Eye (tissue), 1 donor: Measurements from ENCODE around the gene RNPEPL1.

ENCODE experiments used
- DNase-seq: peaks from one replicate; pipeline ENCODE4 v3.0.0-alpha.2; 2015

RNPEPL1 gene

GRCh38 chr2:240577281-240578109, 9.2 kb downstream of the RNPEPL1 start:
- no peak for DNase-seq

GRCh38 chr2:240578110-240578450, 9.8 kb downstream of the RNPEPL1 start:
- DNase-seq = no peak

GRCh38 chr2:240578488-240578887, 10.2 kb downstream of the RNPEPL1 start:
- no peak for DNase-seq

GRCh38 chr2:240579071-240579762, 10.9 kb downstream of the RNPEPL1 start:
- no peak for DNase-seq

GRCh38 chr2:240579771-240580614, 11.7 kb downstream of the RNPEPL1 start:
- no peak for DNase-seq

- no peak for DNase-seq
Observed at GRCh38 chr2:240581811-240582210, 13.5 kb downstream of the RNPEPL1 start.

GRCh38 chr2:240582781-240583180, 14.5 kb downstream of the RNPEPL1 start:
- DNase-seq = no peak

GRCh38 chr2:240583774-240584173, 15.5 kb downstream of the RNPEPL1 start:
- DNase-seq = no peak

- no peak for DNase-seq
Observed at GRCh38 chr2:240584486-240585031, 16.3 kb downstream of the RNPEPL1 start.

- no peak for DNase-seq
Observed at GRCh38 chr2:240585101-240585500, 16.8 kb downstream of the RNPEPL1 start.

GRCh38 chr2:240585681-240586197, 17.5 kb downstream of the RNPEPL1 start:
- DNase-seq = no peak

GRCh38 chr2:240586198-240586918, 18.1 kb downstream of the RNPEPL1 start, which contains the start of gene CAPN10:
Gene CAPN10 (plus strand): TSS chr2:240586734. CDS start chr2:240586912, 178 bp downstream.
- peak; percentile 98 for DNase-seq

- DNase-seq = peak; percentile 55
Observed at GRCh38 chr2:240586919-240587800, 18.9 kb downstream of the RNPEPL1 start.

- no peak for DNase-seq
Observed at GRCh38 chr2:240588006-240588655, 19.8 kb downstream of the RNPEPL1 start.

- DNase-seq = no peak
Observed at GRCh38 chr2:240588669-240589068, 20.4 kb downstream of the RNPEPL1 start.

- DNase-seq = no peak
Observed at GRCh38 chr2:240589375-240589774, 21.1 kb downstream of the RNPEPL1 start.

- no peak for DNase-seq
Observed at GRCh38 chr2:240589850-240590525, 21.7 kb downstream of the RNPEPL1 start.

GRCh38 chr2:240590681-240591111, 22.4 kb downstream of the RNPEPL1 start:
- no peak for DNase-seq

- DNase-seq = no peak
Observed at GRCh38 chr2:240591226-240591625, 22.9 kb downstream of the RNPEPL1 start.

- DNase-seq = no peak
Observed at GRCh38 chr2:240591784-240592183, 23.5 kb downstream of the RNPEPL1 start.
